GM12892 (cell line): ENCODE data around the gene NR1I2.

ENCODE experiments used
- POLR2A ChIP-seq: IDR thresholded peaks from 2 replicates; pipeline ENCODE4 v1.6.1; 2011; ENCODE audit warnings: low read depth, low read length, control low read depth
- TAF1 ChIP-seq: IDR thresholded peaks from 2 replicates; pipeline ENCODE4 v1.6.1; 2011; ENCODE audit warnings: low read depth, mild to moderate bottlenecking, control low read depth, low read length, borderline replicate concordance

DNA sequence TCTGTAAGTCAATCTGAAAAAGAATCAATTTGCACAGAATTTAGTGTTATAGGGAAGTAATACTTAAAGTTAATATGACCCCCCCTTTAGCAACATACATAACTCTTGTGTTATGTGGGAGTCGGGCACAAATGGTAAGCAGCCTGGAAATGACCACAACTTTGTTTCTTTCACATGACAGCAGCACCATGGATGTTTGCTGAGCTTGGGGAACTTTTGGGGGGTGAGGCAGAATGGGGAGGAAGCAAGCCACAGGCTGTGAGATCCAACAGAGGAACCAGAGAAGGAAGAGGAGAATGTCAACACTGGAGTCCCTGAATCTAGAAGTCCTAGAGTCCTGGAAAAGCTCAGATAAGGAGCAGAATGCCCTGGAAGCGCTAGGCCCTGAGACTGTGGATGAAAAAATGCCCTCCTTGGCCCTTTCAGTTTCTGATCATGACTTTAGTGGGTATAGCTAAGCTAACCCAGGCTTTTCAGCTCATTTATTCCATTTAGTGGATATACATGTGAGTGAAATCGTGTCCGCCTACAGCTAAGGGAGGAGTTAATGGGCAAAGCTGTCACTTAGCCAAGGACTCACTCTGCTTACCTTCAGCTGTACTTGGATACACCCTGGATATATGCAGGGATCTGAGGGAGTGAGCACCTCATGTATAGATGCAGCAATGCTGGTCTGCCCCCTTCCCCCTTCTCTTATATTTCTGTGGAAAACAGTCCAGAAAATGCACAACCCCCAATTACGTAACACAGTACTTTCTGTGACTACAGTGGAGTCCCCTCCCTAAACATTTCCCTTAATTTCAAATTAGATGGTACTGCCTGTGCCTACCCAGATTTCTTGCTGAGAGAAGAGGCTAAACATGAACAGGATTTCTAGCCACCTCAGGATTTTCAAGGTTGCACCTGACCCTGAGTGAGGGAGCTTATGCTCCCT is 40.0 kb upstream of the NR1I2 start:
- TF ChIP-seq TAF1, result no peak
- no peak for TF ChIP-seq POLR2A
